H4 (cell line): ENCODE measurements around the gene SERPINB3. TPM values are rescaled to one million over a fixed set of nuclear protein-coding genes. Genes with fewer than 3 reads are reported as not detected.
"Not testable (repeated sequence)": the region's sequence is repeated elsewhere in the genome, so short reads cannot be mapped to it uniquely, and the experiment has no call there.

ENCODE experiments used
- DNase-seq: peaks from one replicate; pipeline ENCODE4 v3.0.0-alpha.2; 2015; ENCODE audit warnings: low spot score
- total RNA-seq: library from RNA; depleted of rRNA; stranded (reverse); fragments of >200 nt; shearing (Covaris generic); gene quantifications from 2 replicates; pipeline ENCODE4 v1.2.3, GENCODE V29; 2014; rRNA removed

SERPINB3 gene
- total RNA-seq, 1 experiment from 2014 or later, result not detected

GRCh38 chr18:63646936-63647335 lies 14.8 kb downstream of the SERPINB3 start:
- no peak for DNase-seq

- not testable (repeated sequence) for DNase-seq
Measured at GRCh38 chr18:63644694-63645093, 17.0 kb downstream of the SERPINB3 start.

- DNase-seq, result not testable (repeated sequence)
Measured at GRCh38 chr18:63644142-63644541, 17.6 kb downstream of the SERPINB3 start, which contains the start of gene SERPINB4. TSS of gene SERPINB4 (minus strand) at chr18:63644256. CDS start at chr18:63643577, 679 bp downstream.

GRCh38 chr18:63642668-63643356 lies 18.9 kb downstream of the SERPINB3 start:
- not testable (repeated sequence) for DNase-seq

GRCh38 chr18:63641157-63641680 lies 20.5 kb downstream of the SERPINB3 start:
- not testable (repeated sequence) for DNase-seq

GRCh38 chr18:63637703-63638102 lies 24.0 kb downstream of the SERPINB3 start:
- DNase-seq, result no peak

- DNase-seq, result no peak
Measured at GRCh38 chr18:63627819-63628218, 33.9 kb downstream of the SERPINB3 start.

GRCh38 chr18:63626431-63626830 lies 35.3 kb downstream of the SERPINB3 start:
- no peak for DNase-seq

- no peak for DNase-seq
Measured at GRCh38 chr18:63624863-63625262, 36.8 kb downstream of the SERPINB3 start.

- DNase-seq, result no peak
Measured at GRCh38 chr18:63619661-63620060, 42.0 kb downstream of the SERPINB3 start.

- DNase-seq, result no peak
Measured at GRCh38 chr18:63617915-63618234, 43.8 kb downstream of the SERPINB3 start.

GRCh38 chr18:63617049-63617914 lies 44.4 kb downstream of the SERPINB3 start:
- no peak for DNase-seq

- DNase-seq, result no peak
Measured at GRCh38 chr18:63613420-63613819, 48.3 kb downstream of the SERPINB3 start.

GRCh38 chr18:63606526-63606925 lies 55.2 kb downstream of the SERPINB3 start:
- DNase-seq, result no peak

Other genes starting within 250 kb of the SERPINB3 start
- 40.7 and 43.5 TPM in 2 replicates for gene VPS4B, start 239.4 kb downstream of the SERPINB3 start, total RNA-seq
- gene SERPINB5, start 184.9 kb downstream of the SERPINB3 start, total RNA-seq, result 1.1 TPM in 1 of 2 replicates, not detected in the other
- not detected in 2 replicates for gene SERPINB12, start 119.5 kb downstream of the SERPINB3 start, total RNA-seq
- gene SERPINB13, start 74.5 kb downstream of the SERPINB3 start, total RNA-seq, result not detected in 2 replicates
- not detected in 2 replicates for gene SERPINB4, start 17.6 kb downstream of the SERPINB3 start, total RNA-seq
- gene SERPINB11, start 41.1 kb upstream of the SERPINB3 start, total RNA-seq, result not detected in 2 replicates
- gene SERPINB7, start 113.5 kb upstream of the SERPINB3 start, total RNA-seq, result 1.3 TPM in 1 of 2 replicates, not detected in the other
- gene SERPINB2, start 225.8 kb upstream of the SERPINB3 start, total RNA-seq, result 0.39 and 1.0 TPM in 2 replicates
- gene SERPINB10, start 246.1 kb upstream of the SERPINB3 start, total RNA-seq, result 1.0 TPM in 1 of 2 replicates, not detected in the other